ENCODE results near the gene DNAJC7. TPM values are rescaled to one million over a fixed set of nuclear protein-coding genes. Genes with fewer than 3 reads are reported as not detected.

Gene DNAJC7
- polyA plus RNA-seq, 1 of the 3 experiments (the other 2 are of a cell fraction), result 38.8 TPM

DNA sequence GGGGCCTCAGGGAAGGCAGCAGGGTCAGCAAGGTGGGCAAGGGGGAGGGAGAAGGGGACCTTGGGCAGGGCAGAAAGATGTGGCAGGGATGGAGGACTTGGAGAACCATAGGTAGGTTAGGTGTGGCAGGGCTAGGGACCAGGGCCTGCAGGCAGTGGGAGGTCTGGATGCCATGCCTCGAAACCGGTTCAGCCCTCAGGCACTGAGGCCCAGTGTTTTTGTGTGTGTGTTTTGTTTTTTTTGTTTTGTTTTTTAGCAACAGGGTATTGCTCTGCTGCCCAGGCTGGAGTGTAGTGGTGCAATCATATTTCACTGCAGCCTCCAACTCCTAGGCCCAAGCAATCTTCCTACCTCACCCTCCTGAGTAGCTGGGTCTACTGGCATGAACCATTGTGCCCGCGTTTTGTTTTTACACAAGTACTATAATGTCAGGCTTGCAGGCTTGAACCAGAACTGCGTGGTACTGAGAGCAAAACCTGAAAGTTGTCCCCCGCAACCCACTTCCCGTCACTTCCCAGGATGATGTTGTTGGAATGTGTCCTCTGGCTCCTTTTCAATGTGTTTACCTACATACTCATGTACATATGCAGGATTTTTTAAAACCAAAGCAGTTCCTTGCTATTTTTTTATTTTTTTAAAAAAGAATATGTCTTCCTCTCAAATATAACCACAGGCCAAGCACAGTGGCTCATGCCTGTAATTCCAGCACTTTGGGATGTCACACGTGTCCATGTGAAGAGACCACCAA lies 74.4 kb downstream of the DNAJC7 start:
- POLR2A ChIA-PET, result no interaction called here
- Histone ChIP-seq H3K36me3 (replicated peaks in 1 of 2; ENCODE audit: control insufficient read depth in 1 of 2, insufficient read depth in 2 of 2, low read length in 1 of 2) (peaks cover 0 to 7% of the 10 kb centered on the region in 2 experiments), H4K20me1 (ENCODE audit: insufficient read depth) (no peaks in the 10 kb centered on the region), H3K4me3 (ENCODE audit: low read depth in 2 of 2, low read length in 1 of 2) (no peak overlapping the region), H2AFZ (ENCODE audit: low read depth) (no peak overlapping the region), H3K9me3 (no peaks in the 10 kb centered on the region), H3K9me2 (no peaks in the 10 kb centered on the region), H3K27ac (ENCODE audit: low read depth in 2 of 2, low read length in 1 of 2) (no peak overlapping the region), H3F3A (replicated peaks; ENCODE audit: insufficient read depth) (no peaks in the 10 kb centered on the region), H3K4me2 (no peak overlapping the region), H3K4me1 (ENCODE audit: control insufficient read depth in 1 of 2, insufficient read depth in 2 of 2, low read depth in 1 of 2, low read length in 1 of 2) (peaks cover 0 to 24% of the 10 kb centered on the region in 2 experiments; a peak in 1 of 4 replicates), H3K9ac (no peak overlapping the region), H3K79me2 (ENCODE audit: insufficient read depth) (no peaks in the 10 kb centered on the region), H3K27me3 (ENCODE audit: insufficient read depth) (no peaks in the 10 kb centered on the region)
- no peak for DNase-seq
- TF ChIP-seq RXRA (IDR thresholded peaks at IDR 0.05; ENCODE audit: borderline replicate concordance, low read depth) (no peak), JUND (IDR thresholded peaks at IDR 0.05) (no peak), YY1 (IDR thresholded peaks at IDR 0.05; ENCODE audit: low read depth) (no peak), FOSL2 (IDR thresholded peaks at IDR 0.05; ENCODE audit: borderline replicate concordance, low read depth) (no peak), FOXM1 (IDR thresholded peaks at IDR 0.05; ENCODE audit: low read depth) (no peak), GATA2 (CRISPR knock-in tag; IDR thresholded peaks at IDR 0.05) (no peak), RFX5 (IDR thresholded peaks at IDR 0.05; ENCODE audit: low read length) (no peak), TEAD4 (IDR thresholded peaks at IDR 0.05; ENCODE audit: borderline replicate concordance, insufficient read depth) (no peak), TAF1 (IDR thresholded peaks at IDR 0.05; ENCODE audit: borderline replicate concordance, low read depth, low read length) (no peak), EP300 (IDR thresholded peaks at IDR 0.05; ENCODE audit: borderline replicate concordance in 1 of 2, low read depth in 1 of 2, low read length in 1 of 2) (no peak)
- TF ChIP-seq, protein P1, sequence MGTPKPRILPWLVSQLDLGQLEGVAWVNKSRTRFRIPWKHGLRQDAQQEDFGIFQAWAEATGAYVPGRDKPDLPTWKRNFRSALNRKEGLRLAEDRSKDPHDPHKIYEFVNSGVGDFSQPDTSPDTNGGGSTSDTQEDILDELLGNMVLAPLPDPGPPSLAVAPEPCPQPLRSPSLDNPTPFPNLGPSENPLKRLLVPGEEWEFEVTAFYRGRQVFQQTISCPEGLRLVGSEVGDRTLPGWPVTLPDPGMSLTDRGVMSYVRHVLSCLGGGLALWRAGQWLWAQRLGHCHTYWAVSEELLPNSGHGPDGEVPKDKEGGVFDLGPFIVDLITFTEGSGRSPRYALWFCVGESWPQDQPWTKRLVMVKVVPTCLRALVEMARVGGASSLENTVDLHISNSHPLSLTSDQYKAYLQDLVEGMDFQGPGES (IDR thresholded peaks at IDR 0.05; ENCODE audit: low read depth, low read length), result no peak
- TF ChIP-seq, protein P2, sequence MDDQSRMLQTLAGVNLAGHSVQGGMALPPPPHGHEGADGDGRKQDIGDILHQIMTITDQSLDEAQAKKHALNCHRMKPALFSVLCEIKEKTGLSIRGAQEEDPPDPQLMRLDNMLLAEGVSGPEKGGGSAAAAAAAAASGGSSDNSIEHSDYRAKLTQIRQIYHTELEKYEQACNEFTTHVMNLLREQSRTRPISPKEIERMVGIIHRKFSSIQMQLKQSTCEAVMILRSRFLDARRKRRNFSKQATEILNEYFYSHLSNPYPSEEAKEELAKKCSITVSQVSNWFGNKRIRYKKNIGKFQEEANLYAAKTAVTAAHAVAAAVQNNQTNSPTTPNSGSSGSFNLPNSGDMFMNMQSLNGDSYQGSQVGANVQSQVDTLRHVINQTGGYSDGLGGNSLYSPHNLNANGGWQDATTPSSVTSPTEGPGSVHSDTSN (IDR thresholded peaks at IDR 0.05), result no peak
- TF ChIP-seq, protein P3, sequence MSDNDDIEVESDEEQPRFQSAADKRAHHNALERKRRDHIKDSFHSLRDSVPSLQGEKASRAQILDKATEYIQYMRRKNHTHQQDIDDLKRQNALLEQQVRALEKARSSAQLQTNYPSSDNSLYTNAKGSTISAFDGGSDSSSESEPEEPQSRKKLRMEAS (IDR thresholded peaks at IDR 0.05; ENCODE audit: low read depth), result no peak
- CTCF ChIA-PET, result interaction anchor here (1.0 to 2.2 kb wide), 3 partner anchors 17 to 77 kb away, joined by 3 to 7 read pairs (median 3); no protein-coding TSS in a partner anchor
- 92% methylated on average over 8 of the region's 8 CpGs for WGBS (ENCODE audit: low lambda C conversion rate)

DNA sequence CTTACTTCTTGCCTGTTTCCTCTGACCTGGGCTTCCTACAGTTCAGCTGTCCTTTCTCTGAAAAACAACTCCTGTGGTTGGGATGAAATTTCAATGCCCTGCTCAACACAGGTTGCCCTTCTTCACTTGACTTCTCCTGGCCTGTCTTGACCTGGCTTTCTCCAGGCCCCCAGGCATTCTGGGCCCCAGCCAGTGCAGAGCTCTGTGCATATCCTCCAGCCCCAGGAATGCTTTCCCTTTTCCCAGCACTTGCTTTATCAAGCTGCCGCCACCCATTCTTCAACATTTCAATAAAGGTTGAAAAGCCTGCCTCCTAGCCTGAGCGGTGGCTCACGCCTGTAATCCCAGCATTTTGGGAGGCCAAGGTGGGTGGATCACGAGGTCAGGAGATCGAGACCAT lies 76.1 kb downstream of the DNAJC7 start:
- Histone ChIP-seq H3K27me3 (ENCODE audit: insufficient read depth) (no peaks in the 10 kb centered on the region), H3K4me3 (ENCODE audit: low read depth in 2 of 2, low read length in 1 of 2) (no peak overlapping the region), H3K79me2 (ENCODE audit: insufficient read depth) (no peaks in the 10 kb centered on the region), H3K27ac (ENCODE audit: low read depth in 2 of 2, low read length in 1 of 2) (no peak overlapping the region), H3K9ac (no peak overlapping the region), H3F3A (replicated peaks; ENCODE audit: insufficient read depth) (no peaks in the 10 kb centered on the region), H3K4me2 (no peak overlapping the region), H3K4me1 (ENCODE audit: control insufficient read depth in 1 of 2, insufficient read depth in 2 of 2, low read depth in 1 of 2, low read length in 1 of 2) (peaks cover 0 to 27% of the 10 kb centered on the region in 2 experiments; a peak in 1 of 4 replicates), H3K36me3 (replicated peaks in 1 of 2; ENCODE audit: control insufficient read depth in 1 of 2, insufficient read depth in 2 of 2, low read length in 1 of 2) (peaks cover 7 to 10% of the 10 kb centered on the region in 2 experiments), H4K20me1 (ENCODE audit: insufficient read depth) (no peaks in the 10 kb centered on the region), H3K9me2 (no peaks in the 10 kb centered on the region), H2AFZ (ENCODE audit: low read depth) (no peak overlapping the region), H3K9me3 (no peaks in the 10 kb centered on the region)
- ChIA-PET POLR2A (no interaction called here), CTCF (interaction anchor here (2.2 kb wide), 1 partner anchor 18 kb away, joined by 7 read pairs; no protein-coding TSS in a partner anchor)
- no peak for DNase-seq
- 88% methylated on average over 5 of the region's 5 CpGs for WGBS (ENCODE audit: low lambda C conversion rate)
- TF ChIP-seq NRF1 (IDR thresholded peaks at IDR 0.05; ENCODE audit: low read depth, low read length), result no peak
- no peak for TF ChIP-seq MEF2A (IDR thresholded peaks at IDR 0.05; ENCODE audit: borderline replicate concordance, low read depth)
- TF ChIP-seq, protein P1 (IDR thresholded peaks at IDR 0.05; ENCODE audit: low read depth, low read length), result no peak
- TF ChIP-seq, protein P4, sequence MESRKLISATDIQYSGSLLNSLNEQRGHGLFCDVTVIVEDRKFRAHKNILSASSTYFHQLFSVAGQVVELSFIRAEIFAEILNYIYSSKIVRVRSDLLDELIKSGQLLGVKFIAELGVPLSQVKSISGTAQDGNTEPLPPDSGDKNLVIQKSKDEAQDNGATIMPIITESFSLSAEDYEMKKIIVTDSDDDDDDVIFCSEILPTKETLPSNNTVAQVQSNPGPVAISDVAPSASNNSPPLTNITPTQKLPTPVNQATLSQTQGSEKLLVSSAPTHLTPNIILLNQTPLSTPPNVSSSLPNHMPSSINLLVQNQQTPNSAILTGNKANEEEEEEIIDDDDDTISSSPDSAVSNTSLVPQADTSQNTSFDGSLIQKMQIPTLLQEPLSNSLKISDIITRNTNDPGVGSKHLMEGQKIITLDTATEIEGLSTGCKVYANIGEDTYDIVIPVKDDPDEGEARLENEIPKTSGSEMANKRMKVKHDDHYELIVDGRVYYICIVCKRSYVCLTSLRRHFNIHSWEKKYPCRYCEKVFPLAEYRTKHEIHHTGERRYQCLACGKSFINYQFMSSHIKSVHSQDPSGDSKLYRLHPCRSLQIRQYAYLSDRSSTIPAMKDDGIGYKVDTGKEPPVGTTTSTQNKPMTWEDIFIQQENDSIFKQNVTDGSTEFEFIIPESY (IDR thresholded peaks at IDR 0.05; ENCODE audit: borderline replicate concordance, low read depth), result no peak
- no peak for TF ChIP-seq RXRA (IDR thresholded peaks at IDR 0.05; ENCODE audit: borderline replicate concordance, low read depth)
- TF ChIP-seq MXI1 (IDR thresholded peaks at IDR 0.05; ENCODE audit: low read depth, low read length), result no peak
- TF ChIP-seq ELF1 (IDR thresholded peaks at IDR 0.05), result no peak
- TF ChIP-seq RAD21 (IDR thresholded peaks at IDR 0.05; ENCODE audit: low read length), result no peak
- no peak for TF ChIP-seq POLR2AphosphoS5 (IDR thresholded peaks at IDR 0.05; ENCODE audit: low read depth, low read length)
- TF ChIP-seq CHD2 (IDR thresholded peaks at IDR 0.05; ENCODE audit: low read length, partially characterized antibody), result no peak
